ENCODE measurements around the gene BCL2L11.
A peak's percentile ranks its signal among the peaks of the same experiment; 100 is the strongest.

The BCL2L11 gene

GRCh38 chr2:111117598-111118480, 2.9 kb upstream of the BCL2L11 start:
- DNase-seq (ENCODE audit: low read depth in 2 of 2), result peak in 1 of 2 experiments; percentile 29

DNA sequence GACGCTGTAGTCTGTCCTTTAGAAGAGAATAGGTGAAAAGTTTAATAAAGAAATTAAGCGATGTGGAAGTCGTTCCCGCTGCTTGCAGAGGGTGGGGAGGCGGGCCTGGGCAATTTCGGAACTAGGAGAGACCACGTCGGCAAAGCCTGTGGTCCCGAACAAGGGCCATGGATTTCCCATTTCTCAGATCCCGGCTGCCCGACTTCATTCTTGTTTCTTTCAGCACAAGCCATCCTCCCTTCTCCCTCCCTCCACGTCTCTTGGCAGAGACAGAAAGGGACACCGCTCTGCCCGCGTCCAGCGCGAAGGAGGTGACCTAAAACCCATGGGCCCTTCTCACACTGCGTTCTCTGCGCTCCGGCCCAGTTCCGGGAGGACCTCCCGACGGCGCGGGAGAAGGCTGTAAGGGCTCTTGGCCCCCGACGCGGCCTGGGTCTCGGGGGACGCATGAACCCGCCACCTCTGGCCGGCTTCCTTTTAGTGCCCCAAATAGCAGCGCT, 2.2 kb upstream of the BCL2L11 start:
- no peak for DNase-seq (ENCODE audit: low read depth in 2 of 2)

- DNase-seq (ENCODE audit: low read depth in 2 of 2), result no peak
Measured at GRCh38 chr2:111118981-111119821, 1.5 kb upstream of the BCL2L11 start.

- DNase-seq (ENCODE audit: low read depth in 2 of 2), result no peak
Measured at GRCh38 chr2:111119822-111120252, 877 bp upstream of the BCL2L11 start.

DNA sequence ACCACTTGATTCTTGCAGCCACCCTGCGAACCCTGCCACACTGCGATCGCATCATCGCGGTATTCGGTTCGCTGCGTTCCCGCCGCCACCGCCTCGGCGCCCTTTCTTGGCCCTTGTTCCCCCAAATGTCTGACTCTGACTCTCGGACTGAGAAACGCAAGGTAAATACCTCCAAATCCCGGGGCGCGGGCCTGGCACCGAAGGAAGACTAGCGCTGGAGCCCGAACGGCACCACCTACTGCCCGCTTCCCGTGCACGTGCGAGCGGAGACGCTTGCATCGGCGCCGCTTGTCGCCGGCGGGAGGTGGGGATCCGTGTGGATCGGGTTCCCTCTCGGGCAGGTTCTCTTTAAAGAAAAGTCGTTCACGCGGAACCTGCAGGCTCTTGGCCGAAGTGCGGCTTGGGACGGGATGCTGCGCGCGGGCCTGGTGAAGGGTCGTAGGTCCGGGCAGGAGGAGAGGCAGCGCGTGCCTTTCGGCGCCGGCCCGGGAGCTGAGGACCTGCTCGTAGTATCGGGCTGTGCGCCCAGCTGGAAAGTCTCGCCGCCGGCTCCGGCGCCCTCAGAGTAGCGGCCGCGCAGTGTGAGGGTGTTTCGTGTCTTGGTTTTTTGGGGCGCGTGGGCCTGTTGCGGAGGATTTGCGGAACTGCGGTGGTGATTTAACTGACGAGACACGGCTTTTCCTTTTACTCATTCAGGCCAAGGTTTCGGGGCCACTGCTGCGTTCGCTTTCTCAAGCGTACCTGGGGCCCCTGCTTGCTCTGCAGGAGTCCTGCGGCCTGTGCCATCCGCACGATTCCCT, 514 bp downstream of the BCL2L11 start:
- DNase-seq (ENCODE audit: low read depth in 2 of 2), result no peak

- DNase-seq (ENCODE audit: low read depth in 2 of 2), result peak; percentile 53 to 60
Measured at GRCh38 chr2:111121828-111122630, 1.3 kb downstream of the BCL2L11 start.

DNA sequence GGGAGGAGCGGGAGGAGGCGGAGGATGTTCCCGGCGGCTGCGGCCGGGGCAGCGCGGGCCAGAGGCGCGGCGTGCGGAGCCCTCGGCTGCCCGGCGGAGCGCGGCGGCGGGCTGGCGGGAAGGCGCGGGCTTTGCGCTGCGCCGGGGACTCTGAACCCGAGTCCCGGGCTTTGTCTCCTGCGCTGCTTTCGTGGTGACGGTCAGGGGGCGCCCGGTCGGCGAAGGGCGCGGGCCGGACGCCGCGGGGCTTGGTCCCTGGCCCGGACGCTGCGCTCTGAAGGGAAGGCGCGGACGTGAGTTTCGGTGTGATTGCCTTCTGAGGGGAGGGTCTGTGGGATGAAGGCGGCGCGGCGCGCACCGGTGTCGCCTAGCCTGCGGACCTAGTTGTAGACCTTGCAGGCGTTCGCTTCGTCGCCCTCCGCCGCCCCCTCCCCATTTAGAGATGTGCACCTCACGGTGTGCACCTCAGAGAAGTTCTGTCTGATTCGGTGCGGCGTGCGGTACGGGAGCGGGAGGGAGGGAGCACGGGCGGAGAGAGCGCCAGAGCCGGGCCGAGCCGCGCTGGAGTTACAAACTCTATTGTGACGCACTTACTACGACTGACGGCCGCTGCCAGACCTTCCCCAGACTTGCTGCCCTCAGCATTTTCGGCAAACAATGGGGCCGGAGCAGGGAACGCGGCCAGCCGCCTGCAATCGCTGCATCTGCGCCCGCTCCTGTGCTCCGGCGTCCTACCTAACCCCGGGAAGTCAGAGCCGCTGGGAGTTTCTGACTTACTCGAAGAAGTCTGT, 2.1 kb downstream of the BCL2L11 start:
- peak in 1 of 2 experiments; percentile 38 for DNase-seq (ENCODE audit: low read depth in 2 of 2)

DNA sequence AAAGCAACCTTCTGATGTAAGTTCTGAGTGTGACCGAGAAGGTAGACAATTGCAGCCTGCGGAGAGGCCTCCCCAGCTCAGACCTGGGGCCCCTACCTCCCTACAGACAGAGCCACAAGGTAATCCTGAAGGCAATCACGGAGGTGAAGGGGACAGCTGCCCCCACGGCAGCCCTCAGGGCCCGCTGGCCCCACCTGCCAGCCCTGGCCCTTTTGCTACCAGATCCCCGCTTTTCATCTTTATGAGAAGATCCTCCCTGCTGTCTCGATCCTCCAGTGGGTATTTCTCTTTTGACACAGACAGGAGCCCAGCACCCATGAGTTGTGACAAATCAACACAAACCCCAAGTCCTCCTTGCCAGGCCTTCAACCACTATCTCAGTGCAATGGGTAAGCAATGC, 3.0 kb downstream of the BCL2L11 start:
- DNase-seq (ENCODE audit: low read depth in 2 of 2), result no peak

GRCh38 chr2:111126581-111126980, 5.9 kb downstream of the BCL2L11 start:
- DNase-seq (ENCODE audit: low read depth in 2 of 2), result no peak

DNA sequence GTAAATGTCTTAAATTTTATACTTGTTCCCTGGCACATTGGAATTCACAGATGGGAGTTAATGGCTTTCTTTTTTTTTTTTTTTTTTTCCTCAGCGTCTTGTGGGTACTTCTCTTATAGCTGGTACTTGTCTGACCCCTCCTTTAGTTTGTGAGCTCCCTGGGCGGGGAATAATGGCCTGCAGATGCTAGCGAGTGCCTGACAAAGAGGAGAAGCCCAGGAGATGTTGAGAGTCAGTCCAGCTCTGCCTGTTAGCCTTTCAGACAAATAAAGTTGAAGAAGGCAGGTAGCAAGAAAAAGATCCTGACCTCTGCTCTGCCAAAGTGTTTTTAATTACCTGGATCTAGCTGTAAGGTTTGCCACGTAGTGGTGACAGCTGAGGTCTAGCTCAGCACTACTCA, 6.6 kb downstream of the BCL2L11 start:
- DNase-seq (ENCODE audit: low read depth in 2 of 2), result no peak

DNA sequence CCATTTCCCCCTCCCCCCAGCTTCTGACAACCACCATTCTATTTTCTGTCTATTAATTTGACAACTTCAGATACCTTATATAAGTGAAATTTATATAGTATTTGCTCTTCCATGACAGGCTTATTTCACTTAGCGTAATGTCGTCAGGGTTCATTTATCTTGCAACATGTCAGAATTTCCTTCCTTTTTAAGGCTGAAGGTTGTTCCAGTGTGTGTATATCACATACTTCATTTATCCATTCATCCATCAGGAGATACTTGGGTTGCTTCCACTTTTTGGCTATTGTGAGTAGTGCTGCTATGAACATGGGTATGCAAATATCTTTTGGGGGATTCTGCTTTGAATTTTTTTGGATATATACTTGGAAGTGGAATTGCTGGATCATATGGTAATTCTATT, 7.4 kb downstream of the BCL2L11 start:
- DNase-seq (ENCODE audit: low read depth in 2 of 2), result no peak

- no peak for DNase-seq (ENCODE audit: low read depth in 2 of 2)
Measured at GRCh38 chr2:111133603-111134002, 12.9 kb downstream of the BCL2L11 start.

DNA sequence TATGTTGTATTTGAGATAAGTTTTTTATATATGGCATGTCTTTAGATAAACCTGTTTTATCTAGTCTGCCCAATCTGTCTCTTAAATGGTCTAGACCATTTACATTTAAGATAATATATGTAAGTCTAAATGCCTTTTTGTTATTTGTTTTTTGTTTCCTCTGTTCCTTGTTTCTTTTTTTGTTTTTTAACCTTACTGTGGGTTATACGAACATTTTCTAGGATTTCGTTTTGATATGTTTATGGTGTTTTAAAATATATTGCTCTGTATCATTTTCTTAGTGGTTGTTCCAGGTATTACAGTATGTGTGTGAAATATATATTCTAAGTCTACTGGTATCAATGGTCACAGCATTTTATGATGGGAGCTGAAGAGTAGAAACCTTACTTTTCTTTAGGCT, 13.3 kb downstream of the BCL2L11 start:
- no peak for DNase-seq (ENCODE audit: low read depth in 2 of 2)

GRCh38 chr2:111135237-111135909, 14.7 kb downstream of the BCL2L11 start:
- DNase-seq (ENCODE audit: low read depth in 2 of 2), result no peak

- no peak for DNase-seq (ENCODE audit: low read depth in 2 of 2)
Measured at GRCh38 chr2:111135910-111136297, 15.2 kb downstream of the BCL2L11 start.

- no peak for DNase-seq (ENCODE audit: low read depth in 2 of 2)
Measured at GRCh38 chr2:111138839-111139238, 18.1 kb downstream of the BCL2L11 start.

GRCh38 chr2:111139637-111140317, 19.1 kb downstream of the BCL2L11 start:
- no peak for DNase-seq (ENCODE audit: low read depth in 2 of 2)

GRCh38 chr2:111140815-111141214, 20.1 kb downstream of the BCL2L11 start:
- DNase-seq (ENCODE audit: low read depth in 2 of 2), result no peak

GRCh38 chr2:111142101-111142500, 21.4 kb downstream of the BCL2L11 start:
- DNase-seq (ENCODE audit: low read depth in 2 of 2), result no peak
